ENCODE data around the gene TMEM123. TPM values are rescaled to one million over a fixed set of nuclear protein-coding genes. Genes with fewer than 3 reads are reported as not detected.

TMEM123 gene
- total RNA-seq, 1 experiment from 2014 or later = 236 TPM

GRCh38 chr11:102428696-102429095 is 23.9 kb downstream of the TMEM123 start:
- H3K9me3 Mint-ChIP-seq (ENCODE audit: low read depth, unreplicated experiment) = peaks cover 6% of the 10 kb centered on the region
- no peaks in the 10 kb centered on the region for H3K27me3 Mint-ChIP-seq (ENCODE audit: unreplicated experiment)
- no TSS peak for BruUV-seq (replicated peaks)
- DNase-seq = no peak
- no peak for TF ChIP-seq CTCF (IDR thresholded peaks at IDR 0.05; ENCODE audit: unreplicated experiment)
- H3K36me3 Mint-ChIP-seq (ENCODE audit: insufficient read depth, unreplicated experiment) = peaks cover 14% of the 10 kb centered on the region
- H3K4me3 Mint-ChIP-seq (ENCODE audit: low read depth, unreplicated experiment) = no peak overlapping the region
- peaks cover 17% of the 10 kb centered on the region for H3K4me1 Mint-ChIP-seq (ENCODE audit: low read depth, unreplicated experiment)
- H3K27ac Mint-ChIP-seq (ENCODE audit: unreplicated experiment) = no peak overlapping the region
- intact Hi-C loops (cut with micrococcal nuclease; ENCODE audit: unreplicated experiment) = no loop called here
- CTCF ChIA-PET = interaction anchor here (0.7 kb wide), 1 partner anchor 10 kb away, joined by 4 read pairs; no protein-coding TSS in a partner anchor

GRCh38 chr11:102427068-102427467 is 25.5 kb downstream of the TMEM123 start:
- Mint-ChIP-seq H3K9me3 (ENCODE audit: low read depth, unreplicated experiment) (peaks cover 3% of the 10 kb centered on the region), H3K27me3 (ENCODE audit: unreplicated experiment) (no peaks in the 10 kb centered on the region), H3K27ac (ENCODE audit: unreplicated experiment) (no peak overlapping the region), H3K4me1 (ENCODE audit: low read depth, unreplicated experiment) (peaks cover 17% of the 10 kb centered on the region), H3K36me3 (ENCODE audit: insufficient read depth, unreplicated experiment) (peaks cover 6% of the 10 kb centered on the region), H3K4me3 (ENCODE audit: low read depth, unreplicated experiment) (no peak overlapping the region)
- intact Hi-C loops (cut with micrococcal nuclease; ENCODE audit: unreplicated experiment) = no loop called here
- CTCF ChIA-PET = no interaction called here
- BruUV-seq (replicated peaks) = no TSS peak
- no peak for TF ChIP-seq CTCF (IDR thresholded peaks at IDR 0.05; ENCODE audit: unreplicated experiment)
- DNase-seq = no peak

GRCh38 chr11:102426570-102426969 is 26.0 kb downstream of the TMEM123 start:
- no peak for TF ChIP-seq CTCF (IDR thresholded peaks at IDR 0.05; ENCODE audit: unreplicated experiment)
- no peak overlapping the region for H3K27ac Mint-ChIP-seq (ENCODE audit: unreplicated experiment)
- no peaks in the 10 kb centered on the region for H3K9me3 Mint-ChIP-seq (ENCODE audit: low read depth, unreplicated experiment)
- H3K27me3 Mint-ChIP-seq (ENCODE audit: unreplicated experiment) = no peaks in the 10 kb centered on the region
- peaks cover 6% of the 10 kb centered on the region for H3K36me3 Mint-ChIP-seq (ENCODE audit: insufficient read depth, unreplicated experiment)
- H3K4me3 Mint-ChIP-seq (ENCODE audit: low read depth, unreplicated experiment) = no peak overlapping the region
- no peak for DNase-seq
- CTCF ChIA-PET = interaction anchor here (0.8 kb wide), 1 partner anchor 178 kb away, joined by 5 read pairs; no protein-coding TSS in a partner anchor
- intact Hi-C loops (cut with micrococcal nuclease; ENCODE audit: unreplicated experiment) = no loop called here
- peaks cover 17% of the 10 kb centered on the region for H3K4me1 Mint-ChIP-seq (ENCODE audit: low read depth, unreplicated experiment)
- no TSS peak for BruUV-seq (replicated peaks)

GRCh38 chr11:102426000-102426399 is 26.6 kb downstream of the TMEM123 start:
- CTCF ChIA-PET = interaction anchor here (0.7 to 0.8 kb wide), 2 partner anchors 19 to 179 kb away, joined by 3 to 5 read pairs; no protein-coding TSS in a partner anchor
- intact Hi-C loops (cut with micrococcal nuclease; ENCODE audit: unreplicated experiment) = no loop called here
- Mint-ChIP-seq H3K27ac (ENCODE audit: unreplicated experiment) (no peak overlapping the region), H3K4me3 (ENCODE audit: low read depth, unreplicated experiment) (no peak overlapping the region), H3K36me3 (ENCODE audit: insufficient read depth, unreplicated experiment) (peaks cover 6% of the 10 kb centered on the region), H3K9me3 (ENCODE audit: low read depth, unreplicated experiment) (no peaks in the 10 kb centered on the region), H3K4me1 (ENCODE audit: low read depth, unreplicated experiment) (peaks cover 17% of the 10 kb centered on the region), H3K27me3 (ENCODE audit: unreplicated experiment) (no peaks in the 10 kb centered on the region)
- DNase-seq = no peak
- BruUV-seq (replicated peaks) = no TSS peak
- no peak for TF ChIP-seq CTCF (IDR thresholded peaks at IDR 0.05; ENCODE audit: unreplicated experiment)

Data from Calu3 (cell line).